Brain microvascular endothelial cell (primary cell): ENCODE data around the gene LRRFIP2.

Experiments used
- DNase-seq: peaks from one replicate; pipeline ENCODE4 v3.0.0-alpha.2; 2020
- H3K27ac ChIP-seq: fragments of 250-450 bp; sonication (Bioruptor Pico); 2 replicates; pipeline ENCODE4 v1.5.1; 2020; ENCODE audit warnings: mild to moderate bottlenecking, moderate library complexity
- H3K27me3 ChIP-seq: fragments of 250-450 bp; sonication (Bioruptor Pico); replicated peaks from 2 replicates; pipeline ENCODE4 v1.5.1; 2020; ENCODE audit warnings: mild to moderate bottlenecking
- H3K36me3 ChIP-seq: fragments of 250-450 bp; sonication (Bioruptor Pico); replicated peaks from 2 replicates; pipeline ENCODE4 v1.5.1; 2020; ENCODE audit warnings: mild to moderate bottlenecking
- H3K4me3 ChIP-seq: 2 replicates; pipeline ENCODE4 v1.5.1; 2011; ENCODE audit warnings: low read depth, mild to moderate bottlenecking, control low read depth, low read length, moderate library complexity
- in situ Hi-C: cut with HindIII; loops from 2 replicates; pipeline ENCODE4 v1.10.0; 2017; ENCODE audit warnings: low sequenced_read_pairs, low pct_ligation_motif_present
- TF ChIP-seq, protein P1 (sequence below): IDR thresholded peaks from 2 replicates; pipeline ENCODE4 v1.5.1; 2011; ENCODE audit warnings: low read depth, mild to moderate bottlenecking, moderate library complexity, low read length, control low read depth, inconsistent platforms; ENCODE audit errors: missing control alignments

Gene LRRFIP2

DNA sequence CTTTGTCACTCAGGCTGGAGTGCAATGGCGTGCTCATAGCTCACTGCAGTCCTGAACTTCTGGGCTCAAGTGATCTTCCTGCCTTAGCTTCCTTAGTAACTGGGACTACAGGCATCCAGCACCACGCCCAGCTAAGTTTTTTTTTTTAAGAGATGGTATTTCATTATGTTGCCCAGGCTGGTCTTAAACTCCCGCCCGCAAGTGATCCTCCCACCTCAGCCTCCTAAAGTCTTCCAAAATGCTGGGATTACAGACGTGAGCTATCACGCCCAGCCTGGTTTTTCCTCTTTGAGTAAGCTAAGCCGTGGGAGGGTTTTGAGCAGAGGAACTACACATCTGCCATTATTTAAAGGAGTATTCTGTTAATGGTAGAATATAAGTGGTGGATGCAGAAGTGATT is 7.4 kb upstream of the LRRFIP2 start:
- Histone ChIP-seq H3K36me3 (no peaks in the 10 kb centered on the region), H3K27me3 (no peaks in the 10 kb centered on the region), H3K4me3 (no peak overlapping the region), H3K27ac (no peak overlapping the region)
- DNase-seq, result no peak
- in situ Hi-C loops, result no loop called here
- TF ChIP-seq, protein P1, sequence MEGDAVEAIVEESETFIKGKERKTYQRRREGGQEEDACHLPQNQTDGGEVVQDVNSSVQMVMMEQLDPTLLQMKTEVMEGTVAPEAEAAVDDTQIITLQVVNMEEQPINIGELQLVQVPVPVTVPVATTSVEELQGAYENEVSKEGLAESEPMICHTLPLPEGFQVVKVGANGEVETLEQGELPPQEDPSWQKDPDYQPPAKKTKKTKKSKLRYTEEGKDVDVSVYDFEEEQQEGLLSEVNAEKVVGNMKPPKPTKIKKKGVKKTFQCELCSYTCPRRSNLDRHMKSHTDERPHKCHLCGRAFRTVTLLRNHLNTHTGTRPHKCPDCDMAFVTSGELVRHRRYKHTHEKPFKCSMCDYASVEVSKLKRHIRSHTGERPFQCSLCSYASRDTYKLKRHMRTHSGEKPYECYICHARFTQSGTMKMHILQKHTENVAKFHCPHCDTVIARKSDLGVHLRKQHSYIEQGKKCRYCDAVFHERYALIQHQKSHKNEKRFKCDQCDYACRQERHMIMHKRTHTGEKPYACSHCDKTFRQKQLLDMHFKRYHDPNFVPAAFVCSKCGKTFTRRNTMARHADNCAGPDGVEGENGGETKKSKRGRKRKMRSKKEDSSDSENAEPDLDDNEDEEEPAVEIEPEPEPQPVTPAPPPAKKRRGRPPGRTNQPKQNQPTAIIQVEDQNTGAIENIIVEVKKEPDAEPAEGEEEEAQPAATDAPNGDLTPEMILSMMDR, result no peak

DNA sequence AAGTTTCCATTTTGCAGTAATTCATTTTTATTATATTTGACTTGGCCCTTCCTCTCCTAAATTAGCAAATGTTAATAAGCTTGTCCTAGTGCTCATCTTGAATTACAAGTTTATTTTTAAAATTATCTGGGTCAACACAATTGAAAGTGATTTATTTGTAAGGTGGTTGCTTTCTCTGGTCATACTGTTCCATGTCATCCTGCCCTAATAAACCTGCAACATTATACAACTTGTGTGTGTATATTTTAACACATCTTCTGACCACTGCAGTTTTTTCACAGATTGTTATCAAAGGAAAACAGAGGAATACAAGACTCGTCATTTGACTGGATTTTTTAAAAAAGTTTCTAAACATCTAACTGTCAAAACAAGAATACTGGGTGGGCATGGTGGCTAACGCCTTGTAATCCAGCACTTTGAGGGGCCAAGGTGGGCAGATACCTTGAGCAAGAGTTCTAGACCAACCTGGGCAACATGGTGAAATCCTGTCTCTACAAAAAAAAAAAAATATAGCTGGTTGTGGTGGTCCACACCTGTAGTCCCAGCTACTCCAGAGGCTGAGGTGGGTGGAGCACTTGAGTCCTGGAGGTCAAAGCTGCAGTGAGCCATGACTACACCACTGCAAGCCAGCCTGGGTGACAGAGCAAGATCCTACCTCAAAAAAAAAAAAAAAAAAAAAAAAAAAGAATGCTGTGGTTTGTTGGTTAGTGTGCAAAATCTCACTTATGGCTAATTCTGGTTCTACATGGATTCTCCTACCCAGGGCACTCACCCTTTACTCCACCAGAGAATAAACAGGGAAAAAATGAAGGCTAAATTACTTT is 5.0 kb upstream of the LRRFIP2 start:
- TF ChIP-seq, protein P1, result no peak
- Histone ChIP-seq H3K4me3 (no peak overlapping the region), H3K27ac (no peak overlapping the region), H3K27me3 (no peaks in the 10 kb centered on the region), H3K36me3 (no peaks in the 10 kb centered on the region)
- no peak for DNase-seq
- in situ Hi-C loops, result no loop called here

DNA sequence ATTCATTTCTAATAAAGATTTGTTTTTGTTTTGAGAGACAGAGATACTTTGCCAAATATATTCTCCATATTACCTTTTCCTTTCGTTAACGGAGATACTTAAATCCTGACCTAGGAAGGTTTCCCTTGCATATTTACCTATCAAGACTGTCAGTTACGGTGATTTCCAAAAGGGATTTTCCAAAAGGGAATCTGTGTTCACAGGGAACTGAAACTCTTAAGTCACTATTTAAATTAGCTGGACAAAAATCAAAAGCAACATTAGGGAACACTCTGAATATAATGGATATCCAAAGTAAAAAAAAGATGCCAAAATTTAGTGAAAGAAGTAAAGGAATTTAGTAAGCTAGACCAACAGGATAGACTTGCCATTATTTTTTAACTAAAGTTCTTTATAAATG is 576 bp downstream of the LRRFIP2 start:
- TF ChIP-seq, protein P1, result no peak
- H3K36me3 ChIP-seq, result peaks cover 5% of the 10 kb centered on the region
- in situ Hi-C loops, result no loop called here
- H3K27ac ChIP-seq, result no peak overlapping the region
- H3K27me3 ChIP-seq, result no peaks in the 10 kb centered on the region
- DNase-seq, result no peak
- no peak overlapping the region for H3K4me3 ChIP-seq

DNA sequence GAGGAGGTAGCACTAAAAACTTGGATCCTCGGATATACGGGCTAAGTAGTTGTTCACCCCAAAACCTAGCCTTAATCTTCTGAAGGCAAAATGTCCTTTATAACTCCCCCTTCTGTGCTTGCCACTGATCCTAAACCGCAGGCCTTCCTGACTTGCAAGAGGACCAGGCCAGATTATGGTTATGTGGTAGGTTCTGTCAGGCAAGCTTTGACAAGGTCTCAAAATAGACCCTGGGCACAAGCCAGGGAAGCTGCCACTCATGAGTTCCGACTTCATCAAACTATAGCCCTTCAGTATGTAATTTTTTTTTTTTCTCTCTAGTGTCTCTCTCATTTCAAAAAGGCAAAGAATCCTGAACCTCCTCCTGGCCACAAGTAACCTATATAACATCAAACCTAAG is 3.2 kb downstream of the LRRFIP2 start:
- H3K27me3 ChIP-seq, result no peaks in the 10 kb centered on the region
- TF ChIP-seq, protein P1, result no peak
- H3K4me3 ChIP-seq, result no peak overlapping the region
- H3K27ac ChIP-seq, result no peak overlapping the region
- peaks cover 5% of the 10 kb centered on the region for H3K36me3 ChIP-seq
- no peak for DNase-seq
- in situ Hi-C loops, result no loop called here

DNA sequence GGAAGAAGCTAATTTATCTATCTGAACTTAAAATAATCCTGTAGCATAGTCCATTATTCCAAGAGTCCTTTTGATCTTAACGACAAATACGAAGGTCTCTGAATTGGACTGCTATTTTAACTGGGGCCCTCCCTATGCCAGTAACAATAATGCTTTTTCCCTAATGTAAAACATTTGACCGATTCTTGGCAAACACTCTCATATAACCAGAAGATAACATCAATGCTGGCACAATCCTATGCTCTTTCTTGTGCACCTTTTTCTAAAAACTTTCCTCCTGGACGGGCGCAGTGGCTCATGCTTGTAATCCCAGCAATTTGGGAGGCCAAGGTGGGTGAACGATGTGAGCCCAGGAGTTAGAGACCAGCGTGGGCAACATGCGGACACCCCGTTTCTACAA is 3.9 kb downstream of the LRRFIP2 start:
- in situ Hi-C loops, result no loop called here
- no peak for DNase-seq
- Histone ChIP-seq H3K4me3 (no peak overlapping the region), H3K36me3 (peaks cover 5% of the 10 kb centered on the region), H3K27me3 (no peaks in the 10 kb centered on the region), H3K27ac (no peak overlapping the region)
- TF ChIP-seq, protein P1, result no peak

DNA sequence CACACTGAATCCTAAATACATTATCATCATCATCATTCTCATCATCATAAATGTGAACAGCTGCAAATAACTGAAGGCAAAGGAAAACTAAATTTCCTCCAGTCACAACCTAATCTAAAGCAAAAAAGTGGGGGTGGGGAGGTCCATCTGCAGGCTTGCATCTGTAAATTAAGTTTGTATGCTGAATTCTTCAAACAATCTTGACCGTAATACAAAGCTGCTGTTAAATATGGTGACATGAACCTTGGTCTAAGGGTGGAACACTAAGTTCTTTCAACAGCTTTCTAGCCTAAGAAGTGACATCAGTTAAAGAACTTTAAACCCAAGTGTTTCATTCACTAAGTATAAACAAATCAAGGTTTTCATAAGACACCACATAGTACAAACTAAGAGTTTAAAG is 4.3 kb downstream of the LRRFIP2 start:
- Histone ChIP-seq H3K36me3 (peaks cover 5% of the 10 kb centered on the region), H3K27me3 (no peaks in the 10 kb centered on the region), H3K4me3 (no peak overlapping the region), H3K27ac (no peak overlapping the region)
- DNase-seq, result no peak
- TF ChIP-seq, protein P1, result no peak
- in situ Hi-C loops, result no loop called here
